MM.1S (cell line): ENCODE results near the gene IL19.

Experiments used
- EZH2 ChIP-seq: fragments of 300-600 bp; sonication (generic); optimal IDR thresholded peaks from 2 replicates; pipeline ENCODE3; 2017; ENCODE audit warnings: low read depth, mild to moderate bottlenecking, antibody characterized with exemption, low read length, mixed read lengths
- EZH2phosphoT487 ChIP-seq: fragments of 300-600 bp; sonication (generic); IDR thresholded peaks from 2 replicates; pipeline ENCODE4 v1.6.1; 2018; ENCODE audit warnings: antibody characterized with exemption, low read length
- TF ChIP-seq, protein P1 (sequence below): fragments of 300-600 bp; sonication (generic); IDR thresholded peaks from 2 replicates; pipeline ENCODE4 v1.5.1; 2016; ENCODE audit warnings: antibody characterized with exemption, low read length, mixed read lengths

- TF ChIP-seq, protein P1, sequence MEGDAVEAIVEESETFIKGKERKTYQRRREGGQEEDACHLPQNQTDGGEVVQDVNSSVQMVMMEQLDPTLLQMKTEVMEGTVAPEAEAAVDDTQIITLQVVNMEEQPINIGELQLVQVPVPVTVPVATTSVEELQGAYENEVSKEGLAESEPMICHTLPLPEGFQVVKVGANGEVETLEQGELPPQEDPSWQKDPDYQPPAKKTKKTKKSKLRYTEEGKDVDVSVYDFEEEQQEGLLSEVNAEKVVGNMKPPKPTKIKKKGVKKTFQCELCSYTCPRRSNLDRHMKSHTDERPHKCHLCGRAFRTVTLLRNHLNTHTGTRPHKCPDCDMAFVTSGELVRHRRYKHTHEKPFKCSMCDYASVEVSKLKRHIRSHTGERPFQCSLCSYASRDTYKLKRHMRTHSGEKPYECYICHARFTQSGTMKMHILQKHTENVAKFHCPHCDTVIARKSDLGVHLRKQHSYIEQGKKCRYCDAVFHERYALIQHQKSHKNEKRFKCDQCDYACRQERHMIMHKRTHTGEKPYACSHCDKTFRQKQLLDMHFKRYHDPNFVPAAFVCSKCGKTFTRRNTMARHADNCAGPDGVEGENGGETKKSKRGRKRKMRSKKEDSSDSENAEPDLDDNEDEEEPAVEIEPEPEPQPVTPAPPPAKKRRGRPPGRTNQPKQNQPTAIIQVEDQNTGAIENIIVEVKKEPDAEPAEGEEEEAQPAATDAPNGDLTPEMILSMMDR: no peak
- no peak for TF ChIP-seq EZH2
- TF ChIP-seq EZH2phosphoT487: no peak
Observed at GRCh38 chr1:206891412-206891811, 120.8 kb downstream of the IL19 start.
